ENCODE data around the gene CATSPERE.
A peak's percentile ranks its signal among the peaks of the same experiment; 100 is the strongest.

CATSPERE gene

GRCh38 chr1:244461245-244462071 lies at the start of gene CATSPERE:
Gene CATSPERE, plus strand, starts transcription at chr1:244461273. Its CDS starts 157 bp downstream, at chr1:244461430.
- peak; percentile 77 to 81 for DNase-seq
- TF ChIP-seq POLR2A (IDR thresholded peaks at IDR 0.05; ENCODE audit: low read length): peak; percentile 66
- TF ChIP-seq GATA1 (IDR thresholded peaks at IDR 0.05; ENCODE audit: low read depth, low read length): no peak

GRCh38 chr1:244412176-244412575 lies 48.9 kb upstream of the CATSPERE start:
- TF ChIP-seq POLR2A (IDR thresholded peaks at IDR 0.05; ENCODE audit: low read length) (no peak), GATA1 (IDR thresholded peaks at IDR 0.05; ENCODE audit: low read depth, low read length) (no peak)
- DNase-seq: no peak

DNA sequence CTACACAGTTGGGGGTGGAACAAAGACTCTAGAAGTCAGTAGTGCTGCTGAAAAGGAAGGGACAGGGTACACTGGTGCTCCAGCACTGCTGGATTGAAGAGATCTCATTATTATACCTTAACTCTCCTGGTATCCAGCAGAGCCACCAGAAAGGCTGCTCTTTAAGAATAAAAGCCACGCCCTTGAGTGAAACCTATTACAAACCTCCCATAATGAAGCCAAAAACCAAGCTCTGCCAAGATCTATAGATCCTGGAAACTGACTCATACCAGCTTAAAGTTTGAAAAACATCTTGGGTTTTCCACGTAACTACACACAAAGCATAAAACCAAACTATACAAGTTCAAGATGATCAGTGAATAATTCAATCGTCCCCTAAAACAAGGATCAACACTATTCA lies 47.3 kb upstream of the CATSPERE start:
- no peak for DNase-seq
- TF ChIP-seq POLR2A (IDR thresholded peaks at IDR 0.05; ENCODE audit: low read length) (no peak), GATA1 (IDR thresholded peaks at IDR 0.05; ENCODE audit: low read depth, low read length) (no peak)

DNA sequence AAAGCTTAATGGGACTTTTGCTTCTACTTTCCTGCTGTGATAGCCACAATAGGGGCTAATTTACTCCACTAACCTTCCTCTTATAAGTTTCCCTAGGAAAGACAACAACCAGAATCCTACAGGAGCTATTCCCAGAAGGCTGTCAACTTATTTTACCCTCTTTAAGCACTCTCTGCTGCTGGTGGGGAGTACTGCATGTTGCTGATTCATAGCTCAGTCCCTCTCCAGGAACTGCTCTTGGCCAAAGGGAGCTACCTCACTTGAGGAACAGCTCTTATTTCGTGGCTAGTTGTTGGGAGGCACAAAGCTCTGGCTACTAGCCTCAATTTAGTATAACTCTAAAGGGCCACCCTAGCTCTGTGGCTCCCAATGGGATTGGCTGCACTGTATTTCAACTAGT lies 46.5 kb upstream of the CATSPERE start:
- no peak for DNase-seq
- TF ChIP-seq POLR2A (IDR thresholded peaks at IDR 0.05; ENCODE audit: low read length) (no peak), GATA1 (IDR thresholded peaks at IDR 0.05; ENCODE audit: low read depth, low read length) (no peak)

GRCh38 chr1:244419024-244419423 lies 42.0 kb upstream of the CATSPERE start:
- TF ChIP-seq GATA1 (IDR thresholded peaks at IDR 0.05; ENCODE audit: low read depth, low read length) (no peak), POLR2A (IDR thresholded peaks at IDR 0.05; ENCODE audit: low read length) (no peak)
- no peak for DNase-seq

- DNase-seq: no peak
- no peak for TF ChIP-seq GATA1 (IDR thresholded peaks at IDR 0.05; ENCODE audit: low read depth, low read length)
- TF ChIP-seq POLR2A (IDR thresholded peaks at IDR 0.05; ENCODE audit: low read length): no peak
Observed at GRCh38 chr1:244422174-244422573, 38.9 kb upstream of the CATSPERE start.

DNA sequence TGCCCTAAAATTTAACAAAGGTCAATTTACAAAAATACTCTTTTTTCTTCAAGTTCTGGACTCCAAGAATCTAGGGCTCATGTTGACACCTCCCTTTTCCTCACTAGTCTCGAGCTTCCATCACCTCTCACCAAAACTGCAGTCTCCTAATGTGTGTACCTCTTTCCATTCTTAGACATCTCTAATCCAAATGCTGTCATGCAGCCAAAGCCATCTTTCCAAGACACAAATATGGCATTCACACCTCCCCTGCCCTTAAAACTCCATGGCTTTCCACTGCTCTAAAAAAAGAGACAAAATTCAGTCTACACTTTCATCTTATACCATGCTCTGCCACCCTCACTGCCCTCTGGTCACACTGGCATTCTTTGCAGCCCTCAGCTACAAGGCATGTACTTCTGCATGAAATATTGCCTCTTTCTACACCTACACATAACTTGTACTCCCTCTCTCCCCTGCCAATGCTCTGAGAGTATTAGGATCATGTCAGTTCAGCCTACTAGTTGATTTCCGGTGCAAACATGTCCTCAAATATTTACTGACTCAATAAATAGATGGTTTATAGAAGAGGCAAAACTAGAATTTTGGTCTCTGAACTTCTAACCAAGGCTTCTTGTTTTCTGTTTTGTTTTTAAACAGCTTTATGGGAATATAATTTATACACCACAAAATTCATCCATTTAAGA lies 36.3 kb upstream of the CATSPERE start:
- TF ChIP-seq POLR2A (IDR thresholded peaks at IDR 0.05; ENCODE audit: low read length) (no peak), GATA1 (IDR thresholded peaks at IDR 0.05; ENCODE audit: low read depth, low read length) (no peak)
- no peak for DNase-seq

GRCh38 chr1:244427647-244428046 lies 33.4 kb upstream of the CATSPERE start:
- TF ChIP-seq GATA1 (IDR thresholded peaks at IDR 0.05; ENCODE audit: low read depth, low read length) (no peak), POLR2A (IDR thresholded peaks at IDR 0.05; ENCODE audit: low read length) (no peak)
- no peak for DNase-seq

DNA sequence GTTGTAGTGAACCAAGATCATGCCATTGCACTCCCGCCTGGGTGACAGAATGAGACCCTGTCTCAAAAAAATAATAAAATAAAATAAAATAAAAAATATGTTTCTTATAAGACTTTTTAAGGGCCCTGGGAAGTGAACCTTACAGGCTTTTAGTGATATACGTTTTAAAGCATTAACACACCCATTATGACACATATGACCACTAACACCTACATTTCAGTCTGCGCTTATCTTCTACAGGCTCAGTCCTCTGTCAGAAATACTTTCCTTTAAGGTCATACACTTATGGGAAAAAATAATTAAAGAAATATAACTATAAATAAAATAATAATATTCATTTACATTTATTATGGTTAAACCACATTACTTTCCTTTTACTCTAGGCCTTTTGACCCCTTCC lies 31.3 kb upstream of the CATSPERE start:
- TF ChIP-seq POLR2A (IDR thresholded peaks at IDR 0.05; ENCODE audit: low read length): no peak
- no peak for TF ChIP-seq GATA1 (IDR thresholded peaks at IDR 0.05; ENCODE audit: low read depth, low read length)
- no peak for DNase-seq

DNA sequence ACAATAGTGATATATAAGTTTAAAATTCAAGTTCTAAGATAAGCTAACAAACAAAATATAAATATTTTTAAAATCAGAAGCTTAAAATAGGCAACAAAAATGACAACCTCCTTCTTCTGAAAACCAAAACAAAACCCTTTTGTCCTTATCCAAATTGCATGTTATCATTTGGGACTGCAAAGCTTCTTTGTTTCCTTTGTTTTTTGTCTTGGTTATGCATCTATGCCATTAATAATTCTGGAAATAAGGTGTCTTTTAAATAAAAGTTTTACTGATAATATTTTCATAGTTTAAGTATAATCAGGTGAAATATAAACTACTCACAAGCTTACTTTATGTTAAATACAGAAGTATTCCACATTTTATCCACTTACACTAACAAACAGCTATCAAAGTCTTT lies 29.9 kb upstream of the CATSPERE start:
- DNase-seq: no peak
- no peak for TF ChIP-seq POLR2A (IDR thresholded peaks at IDR 0.05; ENCODE audit: low read length)
- TF ChIP-seq GATA1 (IDR thresholded peaks at IDR 0.05; ENCODE audit: low read depth, low read length): no peak

GRCh38 chr1:244435562-244436205 lies 25.4 kb upstream of the CATSPERE start:
- TF ChIP-seq GATA1 (IDR thresholded peaks at IDR 0.05; ENCODE audit: low read depth, low read length): no peak
- TF ChIP-seq POLR2A (IDR thresholded peaks at IDR 0.05; ENCODE audit: low read length): no peak
- no peak for DNase-seq

GRCh38 chr1:244436336-244437085 lies 24.6 kb upstream of the CATSPERE start:
- TF ChIP-seq GATA1 (IDR thresholded peaks at IDR 0.05; ENCODE audit: low read depth, low read length) (no peak), POLR2A (IDR thresholded peaks at IDR 0.05; ENCODE audit: low read length) (no peak)
- no peak for DNase-seq

- no peak for DNase-seq
- no peak for TF ChIP-seq POLR2A (IDR thresholded peaks at IDR 0.05; ENCODE audit: low read length)
- no peak for TF ChIP-seq GATA1 (IDR thresholded peaks at IDR 0.05; ENCODE audit: low read depth, low read length)
Observed at GRCh38 chr1:244437086-244437468, 24.0 kb upstream of the CATSPERE start.

Measured in erythroblast (primary cell).